Ishikawa (cell line): ENCODE data around the gene PLEKHA7.
A peak's percentile ranks its signal among the peaks of the same experiment; 100 is the strongest.

Experiments
- CEBPB ChIP-seq: IDR thresholded peaks from 2 replicates; pipeline ENCODE4 v1.6.1; 2012
- CREB1 ChIP-seq: IDR thresholded peaks from 2 replicates; pipeline ENCODE4 v1.6.1; 2012; ENCODE audit warnings: low read depth
- EGR1 ChIP-seq: IDR thresholded peaks from 2 replicates; pipeline ENCODE4 v1.6.1; 2012
- EP300 ChIP-seq: IDR thresholded peaks from 2 replicates; pipeline ENCODE4 v1.6.1; 2012; ENCODE audit warnings: borderline replicate concordance
- FOXM1 ChIP-seq: IDR thresholded peaks from 2 replicates; pipeline ENCODE4 v1.6.1; 2012; ENCODE audit warnings: low read depth, borderline replicate concordance
- NFIC ChIP-seq: IDR thresholded peaks from 2 replicates; pipeline ENCODE4 v1.6.1; 2012
- RAD21 ChIP-seq: IDR thresholded peaks from 2 replicates; pipeline ENCODE4 v1.6.1; 2012; ENCODE audit warnings: low read depth
- REST ChIP-seq: IDR thresholded peaks from 2 replicates; pipeline ENCODE4 v1.6.1; 2012; ENCODE audit warnings: low read depth, mild to moderate bottlenecking
- TAF1 ChIP-seq: IDR thresholded peaks from 2 replicates; pipeline ENCODE4 v1.6.1; 2012; ENCODE audit warnings: low read depth, mild to moderate bottlenecking
- TCF12 ChIP-seq: IDR thresholded peaks from 2 replicates; pipeline ENCODE4 v1.6.1; 2012; ENCODE audit warnings: low read depth
- TEAD4 ChIP-seq: IDR thresholded peaks from 2 replicates; pipeline ENCODE4 v1.6.1; 2012
- USF1 ChIP-seq: IDR thresholded peaks from 2 replicates; pipeline ENCODE4 v1.6.1; 2012
- YY1 ChIP-seq: IDR thresholded peaks from 2 replicates; pipeline ENCODE4 v1.6.1; 2012; ENCODE audit warnings: low read depth
- ZBTB7A ChIP-seq: IDR thresholded peaks from 2 replicates; pipeline ENCODE4 v1.6.1; 2012; ENCODE audit warnings: low read depth
- TF ChIP-seq, protein P1 (sequence below): IDR thresholded peaks from 2 replicates; pipeline ENCODE4 v1.6.1; 2012

Gene PLEKHA7

GRCh38 chr11:16898274-16898985 lies 115.8 kb downstream of the PLEKHA7 start:
- TF ChIP-seq YY1 (no peak), CREB1 (no peak), TCF12 (no peak), REST (no peak), CEBPB (no peak), EP300 (no peak), TAF1 (no peak), TEAD4 (no peak), FOXM1 (no peak), EGR1 (no peak), NFIC (no peak), ZBTB7A (no peak), RAD21 (no peak), USF1 (no peak)
- TF ChIP-seq, protein P1, sequence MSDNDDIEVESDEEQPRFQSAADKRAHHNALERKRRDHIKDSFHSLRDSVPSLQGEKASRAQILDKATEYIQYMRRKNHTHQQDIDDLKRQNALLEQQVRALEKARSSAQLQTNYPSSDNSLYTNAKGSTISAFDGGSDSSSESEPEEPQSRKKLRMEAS, result no peak

- TF ChIP-seq RAD21 (peak; percentile 20; the same call in 1 of the 2 replicates), YY1 (0 out of 2 replicates have a peak, but pooled peaks have one; percentile 43), REST (no peak), CEBPB (no peak), TAF1 (no peak), EP300 (peak; percentile 78), TEAD4 (peak; percentile 85), CREB1 (no peak), USF1 (peak; percentile 52; the same call in 1 of the 2 replicates), NFIC (peak; percentile 79), TCF12 (peak; percentile 87), ZBTB7A (no peak), FOXM1 (no peak; the same call in 1 of the 2 replicates), EGR1 (peak; percentile 72)
- TF ChIP-seq, protein P1, result peak; percentile 84
Observed at GRCh38 chr11:16897470-16898061, 116.6 kb downstream of the PLEKHA7 start.

DNA sequence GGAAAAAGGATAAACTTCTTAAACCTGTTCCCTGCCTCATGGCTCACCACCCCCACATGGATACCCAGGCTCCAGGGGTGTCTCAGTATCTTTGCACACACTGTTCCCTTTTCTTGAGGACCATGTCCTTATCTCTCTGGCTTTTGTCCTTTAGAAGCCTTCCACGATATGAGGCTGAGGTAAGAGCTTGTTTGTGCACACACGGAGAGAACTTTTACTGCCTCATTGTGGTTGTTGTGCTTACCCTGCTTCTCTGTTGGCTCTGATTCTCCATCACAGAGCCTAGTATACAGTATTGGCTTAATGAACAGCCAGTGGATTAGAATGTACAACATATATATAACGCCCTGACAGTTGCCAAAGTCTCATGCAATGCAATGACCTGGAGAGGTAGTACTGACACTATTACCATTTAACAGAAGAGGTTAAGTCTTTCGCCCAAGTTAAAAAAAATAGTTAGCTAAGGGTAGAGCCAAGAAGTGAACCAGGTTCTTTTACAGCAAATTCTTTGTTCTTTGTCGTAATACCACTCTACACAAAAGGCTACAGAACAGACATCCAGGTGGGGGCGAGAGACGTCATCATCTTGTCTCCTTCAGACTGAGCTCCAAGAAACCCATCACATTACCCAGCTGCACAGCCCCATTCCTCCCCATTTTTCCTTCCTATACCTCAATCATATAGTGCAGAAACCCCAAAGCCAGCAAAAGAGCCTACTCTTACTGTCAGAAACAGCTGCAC lies 117.3 kb downstream of the PLEKHA7 start:
- TF ChIP-seq ZBTB7A (no peak), RAD21 (no peak), NFIC (no peak), YY1 (no peak), CREB1 (no peak), EP300 (no peak)

DNA sequence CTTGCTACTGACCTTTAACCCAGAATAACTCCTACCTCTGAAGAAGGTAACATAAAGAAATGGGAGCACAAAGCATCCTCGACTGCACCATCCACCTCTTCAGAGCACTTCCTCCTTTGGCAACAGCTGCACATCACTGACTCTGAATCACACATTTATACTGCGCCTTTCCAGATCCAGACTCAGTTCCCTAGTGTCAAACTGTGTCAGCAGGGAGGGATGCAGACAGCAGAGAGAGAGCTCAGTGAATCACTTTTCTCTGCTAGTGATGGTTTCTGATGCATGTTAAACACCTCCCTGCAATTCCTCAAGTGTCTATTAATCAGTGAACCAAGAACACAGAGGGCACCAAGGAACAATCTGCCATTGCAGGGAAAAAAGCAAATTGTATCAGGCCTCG lies 118.9 kb downstream of the PLEKHA7 start:
- TF ChIP-seq EP300 (no peak), ZBTB7A (no peak), REST (no peak), NFIC (no peak), CEBPB (no peak), RAD21 (no peak), TAF1 (no peak), YY1 (no peak), CREB1 (no peak)
